SK-N-SH (cell line): Measurements from ENCODE around the gene TRIOBP. TPM values are rescaled to one million over a fixed set of nuclear protein-coding genes. Genes with fewer than 3 reads are reported as not detected.

Source experiments
- CTCF ChIA-PET: fragments of 300-600, 350-600 bp; formaldehyde crosslinking; extraction: SDS; loops from one replicate; lab custom pipeline; 2021; lab: Yijun Ruan, JAX
- POLR2A ChIA-PET: fragments of 350-600 bp; sonication (Branson Sonifier 250); formaldehyde crosslinking; extraction: SDS; loops from one replicate; lab custom pipeline; 2020; ENCODE audit warnings: antibody characterized with exemption, inconsistent platforms; lab: Yijun Ruan, JAX
- DNase-seq: peaks from one replicate; pipeline ENCODE4 v3.0.0; 2012
- H2AFZ ChIP-seq: fragments of 200-600 bp; sonication (generic); 2 replicates; pipeline ENCODE4 v1.8.1; 2016; ENCODE audit warnings: antibody characterized with exemption, mild to moderate bottlenecking, low read depth
- H3F3A ChIP-seq: fragments of 200-600 bp; sonication (generic); replicated peaks from 2 replicates; pipeline ENCODE3; 2016; ENCODE audit warnings: antibody characterized with exemption, mild to moderate bottlenecking; ENCODE audit not compliant: insufficient read depth
- H3K27ac ChIP-seq, 2 experiments: fragments of 200-500 bp in 1 of 2; fragments of 200-600 bp in 1 of 2; sonication (Bioruptor generic) in 1 of 2; sonication (generic), shearing (Covaris generic) in 1 of 2; 2 replicates each; pipeline versions ENCODE4 v1.5.1 to v1.6.1; 2014 to 2016; ENCODE audit warnings: low read depth in 2 of 2, inconsistent platforms in 1 of 2, low read length in 1 of 2, mild to moderate bottlenecking in 1 of 2, mixed read lengths in 1 of 2
- H3K27me3 ChIP-seq: fragments of 200-600 bp; sonication (generic), shearing (Covaris generic); 2 replicates; pipeline ENCODE4 v1.6.1; 2016; ENCODE audit warnings: mixed run types; ENCODE audit not compliant: insufficient read depth
- H3K36me3 ChIP-seq, 2 experiments: fragments of 200-500 bp in 1 of 2; fragments of 200-600 bp in 1 of 2; sonication (Bioruptor generic) in 1 of 2; sonication (generic) in 1 of 2; replicated peaks in 1 of 2; 2 replicates each; pipeline versions ENCODE3 to v1.5.1; 2014 to 2016; ENCODE audit warnings: low read length in 1 of 2, mild to moderate bottlenecking in 1 of 2; ENCODE audit not compliant: insufficient read depth in 2 of 2, control insufficient read depth in 1 of 2
- H3K4me1 ChIP-seq, 2 experiments: fragments of 200-500 bp in 1 of 2; fragments of 200-600 bp in 1 of 2; sonication (Bioruptor generic) in 1 of 2; sonication (generic), shearing (Covaris generic) in 1 of 2; 2 replicates each; pipeline versions ENCODE4 v1.5.1 to v1.6.1; 2014 to 2016; ENCODE audit warnings: low read depth in 1 of 2, low read length in 1 of 2, mixed run types in 1 of 2; ENCODE audit not compliant: insufficient read depth in 2 of 2, control insufficient read depth in 1 of 2
- H3K4me2 ChIP-seq: fragments of 200-600 bp; sonication (generic), shearing (Covaris generic); 2 replicates; pipeline ENCODE4 v1.6.1; 2017; ENCODE audit warnings: mixed run types
- H3K4me3 ChIP-seq, 2 experiments: fragments of 200-500 bp in 1 of 2; fragments of 200-600 bp in 1 of 2; sonication (Bioruptor generic) in 1 of 2; sonication (generic), shearing (Covaris generic) in 1 of 2; 2 replicates each; pipeline versions ENCODE4 v1.5.1 to v1.8.1; 2014 to 2016; ENCODE audit warnings: low read depth in 2 of 2, inconsistent platforms in 1 of 2, low read length in 1 of 2, mild to moderate bottlenecking in 1 of 2, mixed read lengths in 1 of 2, moderate library complexity in 1 of 2
- H3K79me2 ChIP-seq: fragments of 200-600 bp; sonication (generic); 2 replicates; pipeline ENCODE4 v1.8.1; 2017; ENCODE audit warnings: mild to moderate bottlenecking; ENCODE audit not compliant: insufficient read depth
- H3K9ac ChIP-seq: fragments of 200-600 bp; sonication (generic); 2 replicates; pipeline ENCODE4 v1.6.1; 2017; ENCODE audit warnings: mixed run types
- H3K9me2 ChIP-seq: fragments of 200-600 bp; sonication (generic); 2 replicates; pipeline ENCODE4 v1.6.1; 2017; ENCODE audit warnings: mixed run types
- H3K9me3 ChIP-seq: fragments of 200-600 bp; sonication (generic); 2 replicates; pipeline ENCODE4 v1.6.1; 2017; ENCODE audit warnings: mixed run types, mild to moderate bottlenecking, moderate library complexity
- H4K20me1 ChIP-seq: fragments of 200-600 bp; sonication (generic); 2 replicates; pipeline ENCODE4 v1.6.1; 2017; ENCODE audit warnings: mild to moderate bottlenecking, mixed run types; ENCODE audit not compliant: insufficient read depth
- CTCF ChIP-seq: fragments of 200-600 bp; sonication (generic); IDR thresholded peaks from 2 replicates; pipeline ENCODE4 v1.6.1; 2017; ENCODE audit warnings: antibody characterized with exemption, mild to moderate bottlenecking, moderate library complexity
- ELF1 ChIP-seq: IDR thresholded peaks from 2 replicates; pipeline ENCODE4 v1.4.0; 2012
- GATA2 ChIP-seq: sonication (generic); formaldehyde crosslinking; IDR thresholded peaks from 2 replicates; pipeline ENCODE4 v1.5.0; 2020; ENCODE audit warnings: mild to moderate bottlenecking, missing genetic modification reagents
- PBX3 ChIP-seq: IDR thresholded peaks from 2 replicates; pipeline ENCODE4; 2012
- RAD21 ChIP-seq: IDR thresholded peaks from 2 replicates; pipeline ENCODE4 v1.6.1; 2012; ENCODE audit warnings: mild to moderate bottlenecking, low read length
- RCOR1 ChIP-seq: fragments of 150-350 bp; IDR thresholded peaks from 2 replicates; pipeline ENCODE4 v1.6.1; 2017; ENCODE audit warnings: antibody characterized with exemption, low read length
- REST ChIP-seq: IDR thresholded peaks from 2 replicates; pipeline ENCODE4 v1.6.1; 2012; ENCODE audit warnings: mild to moderate bottlenecking, low read depth, low read length, moderate library complexity
- RFX5 ChIP-seq: IDR thresholded peaks from 2 replicates; pipeline ENCODE4 v1.6.1; 2012; ENCODE audit warnings: mild to moderate bottlenecking, improper control_type of control experiment, low read length
- SMC3 ChIP-seq: IDR thresholded peaks from 2 replicates; pipeline ENCODE4 v1.6.1; 2012; ENCODE audit warnings: low read depth, low read length, improper control_type of control experiment
- TEAD4 ChIP-seq: IDR thresholded peaks from 2 replicates; pipeline ENCODE4 v1.4.0; 2012; ENCODE audit warnings: mild to moderate bottlenecking, borderline replicate concordance; ENCODE audit not compliant: insufficient read depth
- USF1 ChIP-seq: IDR thresholded peaks from 2 replicates; pipeline ENCODE4 v1.4.0; 2012; ENCODE audit warnings: low read depth, borderline replicate concordance
- WGBS: methylation state at CpG from one replicate; pipeline ENCODE4 v1.1.6; 2017; ENCODE audit warnings: low lambda C conversion rate; 5-methylcytosine and 5-hydroxymethylcytosine counted together
- polyA plus RNA-seq, 3 experiments: library from polyadenylated mRNA; depleted of rRNA; stranded (reverse); fragments of >200 nt; gene quantifications; 2 replicates each; pipeline ENCODE4 v1.2.3, GENCODE V29; 2012

Gene TRIOBP
- polyA plus RNA-seq, 1 of the 3 experiments (the other 2 are of a cell fraction): 43.6 TPM

- WGBS: 82% methylated on average over 14 of the region's 15 CpGs
- Histone ChIP-seq H3K4me3 (no peak overlapping the region), H3K4me2 (no peak overlapping the region), H3K36me3 (peaks cover 1 to 8% of the 10 kb centered on the region in 2 experiments), H4K20me1 (peaks cover 4% of the 10 kb centered on the region), H3K9me2 (no peaks in the 10 kb centered on the region), H3K4me1 (peaks cover 5 to 18% of the 10 kb centered on the region in 2 experiments; a peak in 2 of 4 replicates), H3K79me2 (peaks cover 35% of the 10 kb centered on the region), H3K9ac (no peak overlapping the region), H2AFZ (no peak overlapping the region), H3K27me3 (no peaks in the 10 kb centered on the region), H3F3A (peaks cover 24% of the 10 kb centered on the region), H3K27ac (no peak overlapping the region), H3K9me3 (no peaks in the 10 kb centered on the region)
- ChIA-PET CTCF (interaction anchor here (0.9 to 44.3 kb wide), 6 partner anchors 9 to 65 kb away, joined by 3 to 898 read pairs (median 12); partner anchors contain the start of gene SH3BP1), POLR2A (interaction anchor here (0.7 to 0.8 kb wide), 2 partner anchors 14 kb away, joined by 3 to 6 read pairs; partner anchors contain the start of genes NOL12 and PDXP)
- DNase-seq: peak; percentile 48
- TF ChIP-seq CTCF (0 out of 2 replicates have a peak, but pooled peaks have one; percentile 9), REST (no peak), GATA2 (CRISPR knock-in tag) (peak; percentile 44; the same call in 1 of the 2 replicates)
Measured at GRCh38 chr22:37672206-37672919, 24.5 kb upstream of the TRIOBP start.

GRCh38 chr22:37672920-37673455, 23.9 kb upstream of the TRIOBP start:
- 90% methylated on average over 4 of the region's 11 CpGs for WGBS
- Histone ChIP-seq H3F3A (peaks cover 30% of the 10 kb centered on the region), H2AFZ (no peak overlapping the region), H4K20me1 (peaks cover 11% of the 10 kb centered on the region), H3K9ac (no peak overlapping the region), H3K4me2 (no peak overlapping the region), H3K9me2 (no peaks in the 10 kb centered on the region), H3K4me1 (peaks cover 6 to 19% of the 10 kb centered on the region in 2 experiments; a peak in 2 of 4 replicates), H3K36me3 (peaks cover 3 to 13% of the 10 kb centered on the region in 2 experiments), H3K27ac (no peak overlapping the region), H3K27me3 (no peaks in the 10 kb centered on the region), H3K9me3 (no peaks in the 10 kb centered on the region), H3K79me2 (peaks cover 35% of the 10 kb centered on the region), H3K4me3 (no peak overlapping the region)
- ChIA-PET POLR2A (no interaction called here), CTCF (interaction anchor here (0.9 to 44.3 kb wide), 4 partner anchors 11 to 39 kb away, joined by 3 to 898 read pairs (median 16); partner anchors contain the start of gene SH3BP1)
- no peak for DNase-seq
- TF ChIP-seq USF1 (no peak), ELF1 (no peak), PBX3 (no peak), GATA2 (CRISPR knock-in tag) (no peak), SMC3 (no peak), RAD21 (no peak), RCOR1 (no peak), TEAD4 (no peak), REST (no peak), RFX5 (no peak)
